MM.1S (cell line): ENCODE measurements around the gene DNAH10.

ENCODE experiments used
- DNase-seq: peaks from one replicate; pipeline ENCODE4 v3.0.0-alpha.2; 2015
- H2AFZ ChIP-seq: fragments of 300-600 bp; sonication (generic); 2 replicates; pipeline ENCODE4 v1.6.0; 2016; ENCODE audit warnings: antibody characterized with exemption, low read length
- H3F3A ChIP-seq: fragments of 300-600 bp; sonication (generic); 2 replicates; pipeline ENCODE4 v1.6.1; 2016; ENCODE audit warnings: mild to moderate bottlenecking, antibody characterized with exemption, low read length, moderate library complexity, mixed read lengths; ENCODE audit not compliant: insufficient read depth
- H3K27ac ChIP-seq: fragments of 300-600 bp; sonication (generic); 2 replicates; pipeline ENCODE4 v1.5.1; 2016; ENCODE audit warnings: mild to moderate bottlenecking, low read length
- H3K27me3 ChIP-seq: fragments of 300-600 bp; sonication (generic); replicated peaks from 2 replicates; pipeline ENCODE4 v1.6.0; 2016; ENCODE audit warnings: low read length; ENCODE audit not compliant: insufficient read depth
- H3K36me3 ChIP-seq: fragments of 300-600 bp; sonication (generic); replicated peaks from 2 replicates; pipeline ENCODE4 v1.6.1; 2016; ENCODE audit warnings: mild to moderate bottlenecking, low read length, mixed read lengths; ENCODE audit not compliant: insufficient read depth
- H3K4me1 ChIP-seq: fragments of 300-600 bp; sonication (generic); 2 replicates; pipeline ENCODE4 v1.6.1; 2016; ENCODE audit warnings: low read length, mixed read lengths
- H3K4me2 ChIP-seq: fragments of 300-600 bp; sonication (generic); 2 replicates; pipeline ENCODE4 v1.6.0; 2016; ENCODE audit warnings: low read depth, low read length
- H3K4me3 ChIP-seq: fragments of 300-600 bp; sonication (generic); 2 replicates; pipeline ENCODE4 v1.5.1; 2016; ENCODE audit warnings: low read length, mixed read lengths
- H3K79me2 ChIP-seq: fragments of 300-600 bp; sonication (generic); 2 replicates; pipeline ENCODE4 v1.6.1; 2016; ENCODE audit warnings: mixed run types, low read length, mixed read lengths
- H3K9ac ChIP-seq: fragments of 300-600 bp; sonication (generic); 2 replicates; pipeline ENCODE4 v1.6.1; 2016; ENCODE audit warnings: low read length, mixed read lengths
- H3K9me2 ChIP-seq: fragments of 300-600 bp; sonication (generic); replicated peaks from 2 replicates; pipeline ENCODE4 v1.6.1; 2016; ENCODE audit warnings: mild to moderate bottlenecking, low read length, mixed read lengths; ENCODE audit not compliant: insufficient read depth
- H3K9me3 ChIP-seq: fragments of 300-600 bp; sonication (generic); replicated peaks from 2 replicates; pipeline ENCODE4 v1.6.1; 2016; ENCODE audit warnings: mild to moderate bottlenecking, low read length, mixed read lengths; ENCODE audit not compliant: insufficient read depth
- H4K20me1 ChIP-seq: fragments of 300-600 bp; sonication (generic); 2 replicates; pipeline ENCODE4 v1.6.1; 2016; ENCODE audit warnings: mild to moderate bottlenecking, low read length, moderate library complexity, mixed read lengths; ENCODE audit not compliant: insufficient read depth
- EZH2 ChIP-seq: fragments of 300-600 bp; sonication (generic); optimal IDR thresholded peaks from 2 replicates; pipeline ENCODE3; 2017; ENCODE audit warnings: low read depth, mild to moderate bottlenecking, antibody characterized with exemption, low read length, mixed read lengths
- EZH2phosphoT487 ChIP-seq: fragments of 300-600 bp; sonication (generic); IDR thresholded peaks from 2 replicates; pipeline ENCODE4 v1.6.1; 2018; ENCODE audit warnings: antibody characterized with exemption, low read length
- TF ChIP-seq, protein P1 (sequence below): fragments of 300-600 bp; sonication (generic); IDR thresholded peaks from 2 replicates; pipeline ENCODE4 v1.5.1; 2016; ENCODE audit warnings: antibody characterized with exemption, low read length, mixed read lengths

The DNAH10 gene

DNA sequence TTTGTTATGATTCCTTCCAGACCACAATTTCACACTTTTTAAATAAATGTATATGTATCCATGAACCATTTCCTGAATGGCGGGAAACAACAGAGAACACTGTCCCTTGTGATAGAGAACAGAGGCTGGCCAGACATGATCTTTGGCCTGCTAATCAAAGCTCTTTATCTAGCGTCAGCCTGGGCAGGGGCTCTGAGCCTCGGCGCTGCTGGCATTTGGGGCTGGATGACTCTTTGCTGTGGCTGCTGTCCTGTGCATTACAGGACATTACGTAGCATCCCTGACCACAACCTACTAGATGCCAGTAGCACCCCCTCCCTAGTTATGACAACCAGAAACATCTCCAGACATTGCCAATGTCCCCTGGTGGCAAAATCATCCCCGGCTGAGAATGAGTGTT is 77.7 kb downstream of the DNAH10 start:
- Histone ChIP-seq H3K36me3 (no peaks in the 10 kb centered on the region), H3K27me3 (no peaks in the 10 kb centered on the region), H3K9me3 (no peaks in the 10 kb centered on the region), H3K9me2 (no peaks in the 10 kb centered on the region), H3F3A (no peaks in the 10 kb centered on the region), H3K9ac (no peak overlapping the region), H3K4me2 (no peak overlapping the region), H2AFZ (no peak overlapping the region), H3K79me2 (no peaks in the 10 kb centered on the region), H3K27ac (no peak overlapping the region), H4K20me1 (no peaks in the 10 kb centered on the region), H3K4me3 (no peak overlapping the region), H3K4me1 (no peaks in the 10 kb centered on the region)
- TF ChIP-seq EZH2: no peak
- TF ChIP-seq, protein P1, sequence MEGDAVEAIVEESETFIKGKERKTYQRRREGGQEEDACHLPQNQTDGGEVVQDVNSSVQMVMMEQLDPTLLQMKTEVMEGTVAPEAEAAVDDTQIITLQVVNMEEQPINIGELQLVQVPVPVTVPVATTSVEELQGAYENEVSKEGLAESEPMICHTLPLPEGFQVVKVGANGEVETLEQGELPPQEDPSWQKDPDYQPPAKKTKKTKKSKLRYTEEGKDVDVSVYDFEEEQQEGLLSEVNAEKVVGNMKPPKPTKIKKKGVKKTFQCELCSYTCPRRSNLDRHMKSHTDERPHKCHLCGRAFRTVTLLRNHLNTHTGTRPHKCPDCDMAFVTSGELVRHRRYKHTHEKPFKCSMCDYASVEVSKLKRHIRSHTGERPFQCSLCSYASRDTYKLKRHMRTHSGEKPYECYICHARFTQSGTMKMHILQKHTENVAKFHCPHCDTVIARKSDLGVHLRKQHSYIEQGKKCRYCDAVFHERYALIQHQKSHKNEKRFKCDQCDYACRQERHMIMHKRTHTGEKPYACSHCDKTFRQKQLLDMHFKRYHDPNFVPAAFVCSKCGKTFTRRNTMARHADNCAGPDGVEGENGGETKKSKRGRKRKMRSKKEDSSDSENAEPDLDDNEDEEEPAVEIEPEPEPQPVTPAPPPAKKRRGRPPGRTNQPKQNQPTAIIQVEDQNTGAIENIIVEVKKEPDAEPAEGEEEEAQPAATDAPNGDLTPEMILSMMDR: no peak
- TF ChIP-seq EZH2phosphoT487: no peak
- DNase-seq: no peak

DNA sequence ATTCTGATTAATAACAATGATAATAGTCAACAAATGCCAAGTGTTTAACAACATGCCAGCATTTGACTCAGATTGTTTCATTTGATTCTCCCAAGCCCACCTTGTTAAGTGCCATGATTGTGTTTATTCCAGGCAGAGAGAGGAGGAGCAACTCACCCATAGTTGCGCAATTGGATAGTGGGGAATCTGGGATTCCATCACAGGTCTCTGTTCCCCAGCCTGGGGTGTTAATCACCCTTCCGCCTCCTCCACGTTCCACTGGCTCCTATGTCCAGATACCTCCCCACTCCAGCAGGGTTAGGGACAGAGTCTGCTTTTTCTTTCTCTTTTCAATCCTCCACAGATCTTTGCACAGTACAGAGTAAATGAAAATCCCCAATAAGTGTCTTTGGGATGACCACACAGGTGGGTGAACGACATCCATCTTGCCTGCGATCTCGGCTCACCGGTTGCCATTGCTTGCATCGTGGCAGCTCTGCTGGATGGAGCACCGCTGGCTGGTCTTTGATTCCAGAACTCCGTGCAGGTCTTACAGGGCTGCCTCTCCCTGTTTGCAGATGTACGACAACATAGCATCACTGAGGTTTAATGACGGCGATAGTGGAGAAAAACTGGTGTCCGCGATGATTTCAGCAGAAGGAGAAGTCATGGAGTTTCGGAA is 78.8 kb downstream of the DNAH10 start:
- no peak overlapping the region for H3K9ac ChIP-seq
- DNase-seq: no peak
- no peaks in the 10 kb centered on the region for H3K27me3 ChIP-seq
- H3K9me2 ChIP-seq: no peaks in the 10 kb centered on the region
- H3K27ac ChIP-seq: no peak overlapping the region
- no peak overlapping the region for H3K4me2 ChIP-seq
- no peaks in the 10 kb centered on the region for H3K36me3 ChIP-seq
- H4K20me1 ChIP-seq: no peaks in the 10 kb centered on the region
- no peaks in the 10 kb centered on the region for H3K4me1 ChIP-seq
- H2AFZ ChIP-seq: no peak overlapping the region
- H3F3A ChIP-seq: no peaks in the 10 kb centered on the region
- no peak overlapping the region for H3K4me3 ChIP-seq
- no peaks in the 10 kb centered on the region for H3K79me2 ChIP-seq
- H3K9me3 ChIP-seq: no peaks in the 10 kb centered on the region
- TF ChIP-seq, protein P1: no peak
- no peak for TF ChIP-seq EZH2
- TF ChIP-seq EZH2phosphoT487: no peak

DNA sequence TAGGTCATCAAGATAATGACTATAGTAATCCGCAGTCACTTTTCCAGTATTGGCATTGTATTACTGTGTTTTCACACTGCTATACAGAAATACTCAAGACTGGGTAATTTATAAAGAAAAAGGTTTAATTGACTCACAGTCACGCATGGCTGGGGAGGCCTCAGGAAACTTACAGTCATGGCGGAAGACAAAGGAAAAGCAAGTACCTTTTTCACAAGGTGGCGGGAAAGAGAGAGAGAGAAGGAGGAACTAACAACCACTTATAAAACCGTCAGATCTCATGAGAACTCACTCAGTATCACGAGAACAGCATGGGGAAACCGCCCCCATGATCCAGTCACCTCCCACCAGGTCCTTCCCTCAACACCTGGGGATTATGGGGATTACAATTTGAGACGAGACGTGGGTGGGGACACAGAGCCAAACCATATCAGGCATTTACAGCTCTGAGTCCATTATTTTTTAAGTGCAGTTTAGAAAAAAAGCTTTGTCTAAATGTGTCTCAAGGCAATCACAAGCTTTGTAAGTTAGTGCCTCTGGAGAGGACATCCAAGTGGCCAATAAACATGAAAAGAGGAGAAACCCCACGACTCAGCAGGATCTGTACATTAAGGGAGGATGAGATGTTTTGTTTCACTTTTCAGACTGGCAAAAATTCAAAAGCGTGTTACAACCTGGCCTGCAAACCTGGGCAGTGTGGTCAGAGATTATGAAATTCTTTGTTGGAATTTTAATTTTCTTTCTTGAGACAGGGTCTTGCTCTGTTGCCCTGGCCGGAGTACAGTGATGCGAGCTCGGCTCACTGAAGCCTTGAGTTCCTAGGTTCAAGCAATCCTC is 82.0 kb downstream of the DNAH10 start:
- Histone ChIP-seq H3K9me2 (no peaks in the 10 kb centered on the region), H3K4me2 (no peak overlapping the region), H3K79me2 (no peaks in the 10 kb centered on the region), H3K4me1 (no peaks in the 10 kb centered on the region), H3K4me3 (no peak overlapping the region), H3K36me3 (no peaks in the 10 kb centered on the region), H2AFZ (no peak overlapping the region), H3K9ac (no peak overlapping the region), H3F3A (no peaks in the 10 kb centered on the region), H3K27ac (no peak overlapping the region), H4K20me1 (no peaks in the 10 kb centered on the region), H3K27me3 (no peaks in the 10 kb centered on the region), H3K9me3 (no peaks in the 10 kb centered on the region)
- TF ChIP-seq EZH2phosphoT487 (no peak), EZH2 (no peak)
- TF ChIP-seq, protein P1: no peak
- no peak for DNase-seq
